ENCODE data around the gene USP2.

USP2 gene

DNA sequence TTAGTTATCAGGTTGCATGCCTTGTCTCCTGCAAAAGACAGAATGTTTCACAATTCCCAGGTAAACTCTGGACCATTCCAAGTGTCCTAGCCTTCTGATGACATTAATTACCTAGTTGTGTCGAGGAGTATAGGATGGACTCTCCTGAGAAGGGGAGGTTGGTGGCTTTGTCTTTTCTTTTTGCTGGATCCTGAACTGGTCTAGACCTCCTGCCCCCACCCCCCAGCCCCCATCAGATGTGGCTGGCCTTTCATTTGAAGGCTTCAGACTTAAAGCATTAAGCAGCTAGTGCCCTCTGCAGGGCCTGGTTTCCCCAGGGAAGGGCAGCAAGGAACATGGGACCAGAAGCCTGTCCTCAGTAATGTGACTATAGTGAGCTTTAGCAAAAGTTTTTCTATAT is 74.3 kb downstream of the USP2 start:
- DNase-seq (ENCODE audit: insufficient read length, low spot score) (no peak), FAIRE-seq (no peak)
- TF ChIP-seq TAF1 (IDR thresholded peaks at IDR 0.05; ENCODE audit: low read depth, low read length) (no peak), SPI1 (IDR thresholded peaks at IDR 0.05; ENCODE audit: low read depth, low read length) (no peak), POLR2A (IDR thresholded peaks at IDR 0.05; ENCODE audit: low read depth, low read length) (no peak), PAX5 (IDR thresholded peaks at IDR 0.05; ENCODE audit: insufficient read depth, low read length, severe bottlenecking) (no peak), POLR2AphosphoS5 (IDR thresholded peaks at IDR 0.05; ENCODE audit: low read depth, low read length) (no peak), POU2F2 (IDR thresholded peaks at IDR 0.05; ENCODE audit: low read depth, low read length) (no peak)

GRCh38 chr11:119306373-119306890 is 75.1 kb downstream of the USP2 start:
- FAIRE-seq (no peak), DNase-seq (ENCODE audit: insufficient read length, low spot score) (no peak)
- TF ChIP-seq PAX5 (IDR thresholded peaks at IDR 0.05; ENCODE audit: insufficient read depth, low read length, severe bottlenecking): no peak
- TF ChIP-seq SPI1 (IDR thresholded peaks at IDR 0.05; ENCODE audit: low read depth, low read length): no peak
- TF ChIP-seq POU2F2 (IDR thresholded peaks at IDR 0.05; ENCODE audit: low read depth, low read length): no peak
- no peak for TF ChIP-seq TAF1 (IDR thresholded peaks at IDR 0.05; ENCODE audit: low read depth, low read length)
- TF ChIP-seq POLR2AphosphoS5 (IDR thresholded peaks at IDR 0.05; ENCODE audit: low read depth, low read length): no peak

GRCh38 chr11:119305556-119306372 is 75.7 kb downstream of the USP2 start:
- FAIRE-seq (no peak), DNase-seq (ENCODE audit: insufficient read length, low spot score) (no peak)
- TF ChIP-seq TAF1 (IDR thresholded peaks at IDR 0.05; ENCODE audit: low read depth, low read length) (no peak), PAX5 (IDR thresholded peaks at IDR 0.05; ENCODE audit: insufficient read depth, low read length, severe bottlenecking) (no peak), POLR2AphosphoS5 (IDR thresholded peaks at IDR 0.05; ENCODE audit: low read depth, low read length) (no peak), POU2F2 (IDR thresholded peaks at IDR 0.05; ENCODE audit: low read depth, low read length) (no peak), POLR2A (IDR thresholded peaks at IDR 0.05; ENCODE audit: low read depth, low read length) (no peak), SPI1 (IDR thresholded peaks at IDR 0.05; ENCODE audit: low read depth, low read length) (no peak)

All from GM12891 (cell line).